GM19468 (cell line): ENCODE results near the gene PTGER2.

Source experiments
- ATAC-seq: cut with Tn5 transposase; IDR thresholded peaks from one replicate; pipeline ENCODE4 v1.9.1; 2021; ENCODE audit warnings: mild to moderate bottlenecking, moderate library complexity, moderate number of reproducible peaks; ENCODE audit not compliant: unreplicated experiment; ENCODE audit errors: extremely low read depth

The PTGER2 gene

GRCh38 chr14:52333823-52334657 lies 19.9 kb downstream of the PTGER2 start:
- ATAC-seq: no peak

GRCh38 chr14:52336241-52336640 lies 22.1 kb downstream of the PTGER2 start:
- no peak for ATAC-seq

- no peak for ATAC-seq
These were observed 24.1 kb downstream of the PTGER2 start for GRCh38 chr14:52338051-52338681.

GRCh38 chr14:52339262-52339661 lies 25.1 kb downstream of the PTGER2 start:
- ATAC-seq: no peak

- no peak for ATAC-seq
These were observed 28.9 kb downstream of the PTGER2 start for GRCh38 chr14:52342849-52343596.

- ATAC-seq: no peak
These were observed 32.7 kb downstream of the PTGER2 start for GRCh38 chr14:52346778-52347177.

- no peak for ATAC-seq
These were observed 34.2 kb downstream of the PTGER2 start for GRCh38 chr14:52348279-52348678.

GRCh38 chr14:52348776-52349175 lies 34.7 kb downstream of the PTGER2 start:
- ATAC-seq: no peak

- no peak for ATAC-seq
These were observed 35.6 kb downstream of the PTGER2 start for GRCh38 chr14:52349731-52350130.

- no peak for ATAC-seq
These were observed 36.3 kb downstream of the PTGER2 start for GRCh38 chr14:52350445-52350844.

GRCh38 chr14:52351233-52352060 lies 37.3 kb downstream of the PTGER2 start:
- no peak for ATAC-seq

GRCh38 chr14:52352061-52352491 lies 38.0 kb downstream of the PTGER2 start:
- ATAC-seq: peak; percentile 69

- no peak for ATAC-seq
These were observed 38.5 kb downstream of the PTGER2 start for GRCh38 chr14:52352569-52352968.

GRCh38 chr14:52354242-52354641 lies 40.1 kb downstream of the PTGER2 start:
- no peak for ATAC-seq

- ATAC-seq: no peak
These were observed 40.9 kb downstream of the PTGER2 start for GRCh38 chr14:52355016-52355431.

GRCh38 chr14:52355526-52355925 lies 41.4 kb downstream of the PTGER2 start:
- ATAC-seq: no peak

- ATAC-seq: no peak
These were observed 41.9 kb downstream of the PTGER2 start for GRCh38 chr14:52356025-52356424.

- ATAC-seq: no peak
These were observed 46.7 kb downstream of the PTGER2 start for GRCh38 chr14:52360831-52361230.

- ATAC-seq: no peak
These were observed 49.1 kb downstream of the PTGER2 start for GRCh38 chr14:52363041-52363704.

- no peak for ATAC-seq
These were observed 49.8 kb downstream of the PTGER2 start for GRCh38 chr14:52363961-52364360.
